Loucy (cell line): ENCODE data around the gene ILKAP.

Experiments
- CTCF ChIP-seq: fragments of 200-600 bp; sonication (generic); conservative IDR thresholded peaks from 2 replicates; pipeline ENCODE4 v1.5.1; 2014; ENCODE audit warnings: mild to moderate bottlenecking, antibody characterized with exemption, low read length
- EZH2phosphoT487 ChIP-seq: fragments of 200-600 bp; IDR thresholded peaks from 2 replicates; pipeline ENCODE4 v1.6.1; 2018; ENCODE audit warnings: antibody characterized with exemption, mild to moderate bottlenecking, moderate library complexity, borderline replicate concordance

GRCh38 chr2:238182362-238182761, 21.1 kb downstream of the ILKAP start:
- no peak for TF ChIP-seq CTCF
- TF ChIP-seq EZH2phosphoT487 = no peak
